WERI-Rb-1 (cell line): ENCODE data around the gene TOMM7.

ENCODE experiments used
- DNase-seq: peaks from one replicate; pipeline ENCODE4 v3.0.0-alpha.2; 2020
- H3K27ac ChIP-seq: fragments of 250-450 bp; sonication (Bioruptor Pico); 2 replicates; pipeline ENCODE4 v1.5.1; 2020; ENCODE audit warnings: mild to moderate bottlenecking, moderate library complexity
- H3K27me3 ChIP-seq: fragments of 250-450 bp; sonication (Bioruptor Pico); 2 replicates; pipeline ENCODE4 v1.5.1; 2021; ENCODE audit warnings: mild to moderate bottlenecking, low read depth, moderate library complexity; ENCODE audit not compliant: insufficient read depth, severe bottlenecking
- H3K36me3 ChIP-seq: fragments of 250-450 bp; sonication (Bioruptor Pico); 2 replicates; pipeline ENCODE4 v1.5.1; 2020; ENCODE audit warnings: mild to moderate bottlenecking, moderate library complexity
- H3K4me3 ChIP-seq: 2 replicates; pipeline ENCODE4 v1.5.1; 2011; ENCODE audit warnings: low read depth, mild to moderate bottlenecking, control low read depth, low read length
- H3K9me3 ChIP-seq: fragments of 250-450 bp; sonication (Bioruptor Pico); 2 replicates; pipeline ENCODE4 v1.5.1; 2021; ENCODE audit warnings: mild to moderate bottlenecking, moderate library complexity; ENCODE audit not compliant: severe bottlenecking
- CTCF ChIP-seq: IDR thresholded peaks from 2 replicates; pipeline ENCODE4 v1.5.1; 2011; ENCODE audit warnings: low read depth, mild to moderate bottlenecking, control low read depth, inconsistent platforms, low read length

TOMM7 gene

GRCh38 chr7:22833957-22834356, 11.3 kb upstream of the TOMM7 start:
- no peak for DNase-seq
- no peak overlapping the region for H3K27ac ChIP-seq
- no peaks in the 10 kb centered on the region for H3K27me3 ChIP-seq
- no peaks in the 10 kb centered on the region for H3K36me3 ChIP-seq
- H3K4me3 ChIP-seq, result no peak overlapping the region
- no peaks in the 10 kb centered on the region for H3K9me3 ChIP-seq
- no peak for TF ChIP-seq CTCF

GRCh38 chr7:22833113-22833855, 10.6 kb upstream of the TOMM7 start:
- Histone ChIP-seq H3K27ac (no peak overlapping the region), H3K36me3 (no peaks in the 10 kb centered on the region), H3K4me3 (no peak overlapping the region), H3K27me3 (no peaks in the 10 kb centered on the region), H3K9me3 (no peaks in the 10 kb centered on the region)
- no peak for DNase-seq
- no peak for TF ChIP-seq CTCF

DNA sequence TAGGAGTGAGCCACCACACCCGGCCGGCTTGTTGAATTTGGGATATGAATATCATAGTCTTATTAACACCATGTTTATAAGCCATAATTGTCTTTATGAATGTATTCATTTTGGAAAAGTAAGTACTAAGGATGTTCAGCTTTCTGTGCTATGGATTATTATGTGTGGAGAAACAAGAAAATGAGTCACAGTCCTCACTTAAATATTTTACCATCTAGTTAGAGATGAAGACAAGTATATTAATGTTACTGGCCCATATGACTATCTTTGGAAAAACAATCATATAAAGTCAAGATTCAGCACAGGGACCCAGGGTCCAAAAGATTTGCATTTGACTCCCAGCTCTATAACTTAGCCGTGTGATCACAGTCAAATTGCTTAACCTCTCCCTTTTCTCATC, 9.8 kb upstream of the TOMM7 start:
- H3K4me3 ChIP-seq, result no peak overlapping the region
- no peak overlapping the region for H3K27ac ChIP-seq
- no peak for TF ChIP-seq CTCF
- H3K9me3 ChIP-seq, result no peaks in the 10 kb centered on the region
- H3K27me3 ChIP-seq, result no peaks in the 10 kb centered on the region
- no peak for DNase-seq
- H3K36me3 ChIP-seq, result no peaks in the 10 kb centered on the region

- TF ChIP-seq CTCF, result no peak
- Histone ChIP-seq H3K36me3 (no peaks in the 10 kb centered on the region), H3K27me3 (no peaks in the 10 kb centered on the region), H3K9me3 (no peaks in the 10 kb centered on the region), H3K4me3 (no peak overlapping the region), H3K27ac (no peak overlapping the region)
- DNase-seq, result peak; percentile 27
Measured at GRCh38 chr7:22831602-22832305, 9.1 kb upstream of the TOMM7 start.

DNA sequence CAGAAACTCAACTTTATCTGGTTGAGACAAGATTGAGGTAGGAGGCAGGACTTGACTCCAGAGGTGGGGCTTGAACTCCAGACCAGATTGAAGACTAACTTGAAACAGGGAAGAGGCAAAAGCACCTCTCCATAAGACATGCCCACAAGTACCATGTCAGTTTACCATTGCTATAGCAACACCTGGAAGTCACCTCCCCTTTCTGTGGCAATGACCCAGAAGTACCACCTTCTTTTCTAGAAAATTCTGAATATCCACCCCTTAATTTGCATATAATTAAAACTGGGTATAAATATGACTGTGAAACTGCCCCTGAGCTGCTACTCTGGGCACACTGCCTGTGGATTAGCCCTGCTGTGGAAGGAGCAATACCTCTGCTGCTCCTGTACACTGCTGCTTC, 4.9 kb upstream of the TOMM7 start:
- no peak overlapping the region for H3K4me3 ChIP-seq
- no peak for TF ChIP-seq CTCF

More for the DNA sequence above, 4.9 kb upstream of the TOMM7 start:
- no peaks in the 10 kb centered on the region for H3K27me3 ChIP-seq
- H3K27ac ChIP-seq, result no peak overlapping the region
- no peaks in the 10 kb centered on the region for H3K36me3 ChIP-seq
- no peak for DNase-seq
- H3K9me3 ChIP-seq, result no peaks in the 10 kb centered on the region
